DND-41 (cell line): ENCODE results near the gene SEC61B.

Experiments
- ATAC-seq: fragments of 200-7000 bp; cut with Tn5 transposase; 3 replicates; pipeline ENCODE4 v1.9.1; 2021; ENCODE audit warnings: low read depth; ENCODE audit not compliant: insufficient read depth
- DNase-seq: peaks from one replicate; pipeline ENCODE4 v3.0.0-alpha.2; 2020
- H2AFZ ChIP-seq: 2 replicates; pipeline ENCODE4 v1.6.0; 2012; ENCODE audit warnings: low read depth, low read length
- H3K27ac ChIP-seq: 2 replicates; pipeline ENCODE4 v1.5.1; 2012; ENCODE audit warnings: low read length, inconsistent platforms
- H3K27me3 ChIP-seq: fragments of 200-600 bp; sonication (generic); 2 replicates; pipeline ENCODE4 v1.6.0; 2012; ENCODE audit warnings: low read length, mild to moderate bottlenecking, inconsistent platforms; ENCODE audit not compliant: insufficient read depth, poor library complexity
- H3K36me3 ChIP-seq: 2 replicates; pipeline ENCODE4 v1.5.1; 2012; ENCODE audit warnings: low read length, inconsistent platforms; ENCODE audit not compliant: insufficient read depth
- H3K4me1 ChIP-seq: 2 replicates; pipeline ENCODE4 v1.5.1; 2012; ENCODE audit warnings: mild to moderate bottlenecking, low read length; ENCODE audit not compliant: insufficient read depth
- H3K4me2 ChIP-seq: 2 replicates; pipeline ENCODE4 v1.6.0; 2012; ENCODE audit warnings: mild to moderate bottlenecking, moderate library complexity, low read length, inconsistent platforms; ENCODE audit not compliant: insufficient read depth
- H3K4me3 ChIP-seq, 2 experiments: fragments of 200-600 bp in 1 of 2; shearing (Covaris generic) in 1 of 2; 2 replicates each; pipeline ENCODE4 v1.5.1; 2012 to 2016; ENCODE audit warnings: inconsistent platforms in 2 of 2, low read length in 2 of 2, mild to moderate bottlenecking in 2 of 2, low read depth in 1 of 2, moderate library complexity in 1 of 2
- H3K79me2 ChIP-seq: 2 replicates; pipeline ENCODE4 v1.6.0; 2012; ENCODE audit warnings: low read length, inconsistent platforms; ENCODE audit not compliant: insufficient read depth
- H3K9ac ChIP-seq: 2 replicates; pipeline ENCODE4 v1.6.0; 2012; ENCODE audit warnings: low read depth, mild to moderate bottlenecking, inconsistent platforms, low read length, moderate library complexity
- H3K9me3 ChIP-seq: 2 replicates; pipeline ENCODE4 v1.5.1; 2012; ENCODE audit warnings: low read length, moderate library complexity, mild to moderate bottlenecking, inconsistent platforms; ENCODE audit not compliant: insufficient read depth, severe bottlenecking
- H4K20me1 ChIP-seq: 2 replicates; pipeline ENCODE4 v1.6.0; 2012; ENCODE audit warnings: low read length; ENCODE audit not compliant: insufficient read depth
- EZH2 ChIP-seq: IDR thresholded peaks from 3 replicates; pipeline ENCODE4 v1.6.1; 2012; ENCODE audit warnings: borderline replicate concordance, low read depth, mild to moderate bottlenecking, moderate library complexity, low read length, inconsistent platforms; ENCODE audit not compliant: severe bottlenecking
- TF ChIP-seq, protein P1 (sequence below): IDR thresholded peaks from 2 replicates; pipeline ENCODE4 v1.5.1; 2012; ENCODE audit warnings: borderline replicate concordance, low read length, moderate library complexity, mild to moderate bottlenecking; ENCODE audit not compliant: poor library complexity, severe bottlenecking; ENCODE audit errors: extremely low read depth

SEC61B gene

DNA sequence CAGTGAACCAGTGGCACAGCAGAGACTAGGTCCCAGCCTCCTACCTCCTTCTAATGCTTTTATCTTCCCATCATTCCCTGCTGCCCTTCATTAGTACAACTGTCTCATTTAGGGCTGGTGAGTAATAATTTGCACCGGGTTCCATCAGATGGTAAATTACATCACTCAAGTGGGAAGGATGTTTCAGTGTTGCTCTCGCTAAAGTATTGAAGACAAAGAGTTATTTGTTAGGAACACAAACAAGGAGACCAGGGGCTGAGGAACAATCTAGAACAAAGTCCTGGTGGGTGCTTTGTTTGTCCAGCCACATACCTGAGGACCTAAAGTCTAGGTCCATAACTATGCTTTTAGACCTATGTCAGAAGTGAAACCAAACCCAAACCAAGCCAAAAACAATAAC is 52.4 kb downstream of the SEC61B start:
- Histone ChIP-seq H3K4me1 (no peaks in the 10 kb centered on the region), H3K9me3 (no peaks in the 10 kb centered on the region), H3K4me3 (no peak overlapping the region), H2AFZ (no peak overlapping the region), H3K36me3 (no peaks in the 10 kb centered on the region), H3K79me2 (no peaks in the 10 kb centered on the region), H3K9ac (no peak overlapping the region), H3K27me3 (peaks cover 2% of the 10 kb centered on the region), H3K27ac (no peak overlapping the region), H4K20me1 (no peaks in the 10 kb centered on the region), H3K4me2 (no peak overlapping the region)
- DNase-seq (no peak), ATAC-seq (no peak)
- TF ChIP-seq, protein P1, sequence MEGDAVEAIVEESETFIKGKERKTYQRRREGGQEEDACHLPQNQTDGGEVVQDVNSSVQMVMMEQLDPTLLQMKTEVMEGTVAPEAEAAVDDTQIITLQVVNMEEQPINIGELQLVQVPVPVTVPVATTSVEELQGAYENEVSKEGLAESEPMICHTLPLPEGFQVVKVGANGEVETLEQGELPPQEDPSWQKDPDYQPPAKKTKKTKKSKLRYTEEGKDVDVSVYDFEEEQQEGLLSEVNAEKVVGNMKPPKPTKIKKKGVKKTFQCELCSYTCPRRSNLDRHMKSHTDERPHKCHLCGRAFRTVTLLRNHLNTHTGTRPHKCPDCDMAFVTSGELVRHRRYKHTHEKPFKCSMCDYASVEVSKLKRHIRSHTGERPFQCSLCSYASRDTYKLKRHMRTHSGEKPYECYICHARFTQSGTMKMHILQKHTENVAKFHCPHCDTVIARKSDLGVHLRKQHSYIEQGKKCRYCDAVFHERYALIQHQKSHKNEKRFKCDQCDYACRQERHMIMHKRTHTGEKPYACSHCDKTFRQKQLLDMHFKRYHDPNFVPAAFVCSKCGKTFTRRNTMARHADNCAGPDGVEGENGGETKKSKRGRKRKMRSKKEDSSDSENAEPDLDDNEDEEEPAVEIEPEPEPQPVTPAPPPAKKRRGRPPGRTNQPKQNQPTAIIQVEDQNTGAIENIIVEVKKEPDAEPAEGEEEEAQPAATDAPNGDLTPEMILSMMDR, result no peak
- no peak for TF ChIP-seq EZH2
